ENCODE results near the gene MLXIP. TPM values are rescaled to one million over a fixed set of nuclear protein-coding genes. Genes with fewer than 3 reads are reported as not detected.

MLXIP gene
- total and polyA plus RNA-seq, 2 of the 13 experiments (the other 11 are each of a cell fraction or from before 2014, with no cell fraction given) = 5.3 to 6.7 TPM

- in situ Hi-C loops (cut with HindIII; ENCODE audit: extremely low pct_ligation_motif_present, low pct_unique_long_range_greater_than_20kb) (loop anchor here (5.0 kb wide), 1 partner anchor 53 kb away; no protein-coding TSS in a partner anchor), intact Hi-C loops (cut with micrococcal nuclease; ENCODE audit: unreplicated experiment) (no loop called here)
- Histone ChIP-seq H2AFZ (ENCODE audit: low read length) (no peak overlapping the region), H3K4me1 (ENCODE audit: insufficient read depth, low read length) (peaks cover 39% of the 10 kb centered on the region), H3K4me2 (ENCODE audit: low read depth, low read length) (no peak overlapping the region), H3K9ac (ENCODE audit: insufficient read depth, low read depth, low read length) (no peak overlapping the region), H3K36me3 (replicated peaks in 1 of 2; ENCODE audit: control insufficient read depth in 1 of 2, insufficient read depth in 2 of 2, low read length in 2 of 2) (no peaks in the 10 kb centered on the region), H4K20me1 (ENCODE audit: insufficient read depth, low read length) (no peaks in the 10 kb centered on the region), H3K79me2 (ENCODE audit: insufficient read depth, low read length) (no peaks in the 10 kb centered on the region), H3K27me3 (ENCODE audit: control insufficient read depth in 1 of 2, insufficient read depth in 2 of 2, low read length in 2 of 2) (peaks cover 6 to 43% of the 10 kb centered on the region in 2 experiments), H3K4me3 (replicated peaks in 1 of 3; ENCODE audit: insufficient read depth in 1 of 3, low read depth in 2 of 3, low read length in 3 of 3) (no peak overlapping the region), H3K27ac (ENCODE audit: extremely low read length, insufficient read depth, low read length) (no peak overlapping the region), H3K9me3 (ENCODE audit: low read length) (no peaks in the 10 kb centered on the region)
- TF ChIP-seq ELF1 (CRISPR knock-in tag; IDR thresholded peaks at IDR 0.05) = no peak
- no peak for TF ChIP-seq ZNF883 (CRISPR knock-in tag; IDR thresholded peaks at IDR 0.05; ENCODE audit: not compliant biosample characterization)
- TF ChIP-seq REPIN1 (CRISPR knock-in tag; IDR thresholded peaks at IDR 0.05; ENCODE audit: borderline replicate concordance, low read depth) = no peak
- TF ChIP-seq ZFAT (CRISPR knock-in tag; conservative IDR thresholded peaks at IDR 0.05) = no peak
- TF ChIP-seq NFATC3 (CRISPR knock-in tag; IDR thresholded peaks at IDR 0.05) = no peak
- TF ChIP-seq, protein P1, sequence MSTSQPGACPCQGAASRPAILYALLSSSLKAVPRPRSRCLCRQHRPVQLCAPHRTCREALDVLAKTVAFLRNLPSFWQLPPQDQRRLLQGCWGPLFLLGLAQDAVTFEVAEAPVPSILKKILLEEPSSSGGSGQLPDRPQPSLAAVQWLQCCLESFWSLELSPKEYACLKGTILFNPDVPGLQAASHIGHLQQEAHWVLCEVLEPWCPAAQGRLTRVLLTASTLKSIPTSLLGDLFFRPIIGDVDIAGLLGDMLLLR (CRISPR knock-in tag; IDR thresholded peaks at IDR 0.05) = no peak
- TF ChIP-seq ZNF556 (CRISPR knock-in tag; IDR thresholded peaks at IDR 0.05; ENCODE audit: borderline replicate concordance) = no peak
- TF ChIP-seq ZNF441 (CRISPR knock-in tag; IDR thresholded peaks at IDR 0.05; ENCODE audit: borderline replicate concordance) = no peak
- no peak for TF ChIP-seq MTERF4 (CRISPR knock-in tag; IDR thresholded peaks at IDR 0.05)
- no peak for TF ChIP-seq CBX2 (IDR thresholded peaks at IDR 0.05; ENCODE audit: low read depth, low read length)
- no peak for TF ChIP-seq CBX2 (CRISPR knock-in tag; IDR thresholded peaks at IDR 0.05; ENCODE audit: low read depth)
- TF ChIP-seq SRSF4 (IDR thresholded peaks at IDR 0.05; ENCODE audit: low read depth, low read length, poor library complexity, severe bottlenecking) = no peak
- no peak for TF ChIP-seq CREM (IDR thresholded peaks at IDR 0.05)
- no peak for TF ChIP-seq CREM (CRISPR knock-in tag; IDR thresholded peaks at IDR 0.05)
- TF ChIP-seq ZNF563 (CRISPR knock-in tag; IDR thresholded peaks at IDR 0.05) = no peak
- TF ChIP-seq, protein P2, sequence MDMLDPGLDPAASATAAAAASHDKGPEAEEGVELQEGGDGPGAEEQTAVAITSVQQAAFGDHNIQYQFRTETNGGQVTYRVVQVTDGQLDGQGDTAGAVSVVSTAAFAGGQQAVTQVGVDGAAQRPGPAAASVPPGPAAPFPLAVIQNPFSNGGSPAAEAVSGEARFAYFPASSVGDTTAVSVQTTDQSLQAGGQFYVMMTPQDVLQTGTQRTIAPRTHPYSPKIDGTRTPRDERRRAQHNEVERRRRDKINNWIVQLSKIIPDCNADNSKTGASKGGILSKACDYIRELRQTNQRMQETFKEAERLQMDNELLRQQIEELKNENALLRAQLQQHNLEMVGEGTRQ (IDR thresholded peaks at IDR 0.05; ENCODE audit: low read depth, low read length) = no peak
- TF ChIP-seq, protein P2 (CRISPR knock-in tag; IDR thresholded peaks at IDR 0.05; ENCODE audit: borderline replicate concordance) = no peak
- no peak for TF ChIP-seq ZNF121 (CRISPR knock-in tag; IDR thresholded peaks at IDR 0.05)
- no peak for FAIRE-seq
- no TSS peak for BruUV-seq (replicated peaks)
- ChIA-PET POLR2A (no interaction called here), CTCF (ENCODE audit: low intra/inter-chr PET ratio, low total read pairs) (no interaction called here)
- ATAC-seq = no peak
- 27% methylated on average over 1 of the region's 1 CpG for WGBS (ENCODE audit: low lambda C conversion rate)
- DNase-seq (ENCODE audit: low spot score) = no peak
These were observed 116.2 kb downstream of the MLXIP start for GRCh38 chr12:122194804-122195203.
